HL-60 (cell line): ENCODE measurements around the gene KIAA1217.

Source experiments
- DNase-seq, 2 experiments: peaks; one replicate each; pipeline ENCODE4 v3.0.0-alpha.2; 2010 to 2020; ENCODE audit warnings: low read depth in 1 of 2, low spot score in 1 of 2
- H3K27ac ChIP-seq: fragments of 250-450 bp; sonication (Bioruptor Pico); replicated peaks from 2 replicates; pipeline ENCODE4 v1.5.1; 2020; ENCODE audit warnings: mild to moderate bottlenecking, moderate library complexity
- H3K27me3 ChIP-seq: fragments of 250-450 bp; sonication (Bioruptor Pico); 2 replicates; pipeline ENCODE4 v1.5.1; 2021; ENCODE audit warnings: mild to moderate bottlenecking, moderate library complexity; ENCODE audit not compliant: insufficient read depth, poor library complexity, severe bottlenecking
- H3K4me3 ChIP-seq: replicated peaks from 2 replicates; pipeline ENCODE4 v1.5.1; 2011; ENCODE audit warnings: mild to moderate bottlenecking, control low read depth, low read length; ENCODE audit not compliant: insufficient read depth
- CTCF ChIP-seq: IDR thresholded peaks from one replicate; pipeline ENCODE4 v1.5.1; 2011; ENCODE audit warnings: low read length, control low read depth, inconsistent platforms; ENCODE audit not compliant: insufficient read depth
- GABPA ChIP-seq: IDR thresholded peaks from 2 replicates; pipeline ENCODE4 v1.6.1; 2012; ENCODE audit warnings: low read depth
- POLR2AphosphoS5 ChIP-seq: IDR thresholded peaks from 2 replicates; pipeline ENCODE4 v1.6.1; 2012; ENCODE audit warnings: low read depth
- REST ChIP-seq: IDR thresholded peaks from 2 replicates; pipeline ENCODE4 v1.6.1; 2012; ENCODE audit warnings: low read depth; ENCODE audit not compliant: insufficient replicate concordance
- SPI1 ChIP-seq: IDR thresholded peaks from 2 replicates; pipeline ENCODE4 v1.6.1; 2012; ENCODE audit warnings: low read depth, mild to moderate bottlenecking, borderline replicate concordance

Gene KIAA1217

GRCh38 chr10:24430591-24430990 is 221.7 kb downstream of the KIAA1217 start:
- no peak overlapping the region for H3K27ac ChIP-seq
- TF ChIP-seq REST = no peak
- no peak for TF ChIP-seq GABPA
- TF ChIP-seq POLR2AphosphoS5 = no peak
- TF ChIP-seq SPI1 = no peak
- TF ChIP-seq CTCF = no peak
- DNase-seq = no peak

GRCh38 chr10:24432478-24433416 is 223.8 kb downstream of the KIAA1217 start:
- H3K27ac ChIP-seq = no peak overlapping the region
- TF ChIP-seq POLR2AphosphoS5 = no peak
- TF ChIP-seq REST = no peak
- TF ChIP-seq GABPA = no peak
- no peak for TF ChIP-seq CTCF
- TF ChIP-seq SPI1 = no peak
- DNase-seq = no peak
- no peaks in the 10 kb centered on the region for H3K27me3 ChIP-seq
- H3K4me3 ChIP-seq = no peak overlapping the region

More at GRCh38 chr10:24430591-24430990, 221.7 kb downstream of the KIAA1217 start:
- Histone ChIP-seq H3K27me3 (no peaks in the 10 kb centered on the region), H3K4me3 (no peak overlapping the region)

GRCh38 chr10:24433705-24434104 is 224.8 kb downstream of the KIAA1217 start:
- no peak for DNase-seq
- TF ChIP-seq SPI1 (no peak), REST (no peak), POLR2AphosphoS5 (no peak), CTCF (no peak), GABPA (no peak)

More at GRCh38 chr10:24433705-24434104, 224.8 kb downstream of the KIAA1217 start:
- H3K27me3 ChIP-seq = no peaks in the 10 kb centered on the region
- H3K27ac ChIP-seq = no peak overlapping the region
- no peak overlapping the region for H3K4me3 ChIP-seq
